Osteoblast (primary cell): ENCODE measurements around the gene DCD. TPM values are rescaled to one million over a fixed set of nuclear protein-coding genes. Genes with fewer than 3 reads are reported as not detected.

Source experiments
- DNase-seq: peaks from one replicate; pipeline ENCODE4 v3.0.0; 2011; ENCODE audit warnings: low spot score, mixed read lengths; ENCODE audit not compliant: insufficient read length; ENCODE audit errors: missing footprints
- H2AFZ ChIP-seq: 2 replicates; pipeline ENCODE4 v1.6.0; 2011; ENCODE audit warnings: mild to moderate bottlenecking, low read length
- H3K27ac ChIP-seq: 2 replicates; pipeline ENCODE4 v1.5.1; 2011; ENCODE audit warnings: mild to moderate bottlenecking, low read depth, low read length, moderate library complexity
- H3K27me3 ChIP-seq: 2 replicates; pipeline ENCODE4 v1.6.0; 2012; ENCODE audit warnings: mild to moderate bottlenecking, control low read depth, inconsistent platforms, low read length, moderate library complexity; ENCODE audit not compliant: insufficient read depth
- H3K36me3 ChIP-seq: 2 replicates; pipeline ENCODE4 v1.5.1; 2011; ENCODE audit warnings: mild to moderate bottlenecking, low read length, control low read depth, moderate library complexity; ENCODE audit not compliant: insufficient read depth
- H3K4me1 ChIP-seq: 2 replicates; pipeline ENCODE4 v1.5.1; 2011; ENCODE audit warnings: mild to moderate bottlenecking, low read length, control low read depth, moderate library complexity; ENCODE audit not compliant: insufficient read depth
- H3K4me2 ChIP-seq: 2 replicates; pipeline ENCODE4 v1.6.0; 2011; ENCODE audit warnings: mild to moderate bottlenecking, low read length; ENCODE audit not compliant: insufficient read depth
- H3K4me3 ChIP-seq: fragments of 200-600 bp; sonication (generic); 3 replicates; pipeline ENCODE4 v1.5.1; 2012; ENCODE audit warnings: mild to moderate bottlenecking, low read length, inconsistent platforms; ENCODE audit not compliant: insufficient read depth
- H3K79me2 ChIP-seq: 2 replicates; pipeline ENCODE4 v1.6.0; 2012; ENCODE audit warnings: mild to moderate bottlenecking, low read length, control low read depth, inconsistent platforms; ENCODE audit not compliant: insufficient read depth
- H3K9me3 ChIP-seq: 2 replicates; pipeline ENCODE4 v1.5.1; 2011; ENCODE audit warnings: low read depth, low read length, control low read depth
- H4K20me1 ChIP-seq: 2 replicates; pipeline ENCODE4 v1.6.0; 2012; ENCODE audit warnings: mild to moderate bottlenecking, low read length, control low read depth; ENCODE audit not compliant: insufficient read depth
- CTCF ChIP-seq: IDR thresholded peaks from 2 replicates; pipeline ENCODE4 v1.5.1; 2011; ENCODE audit warnings: mild to moderate bottlenecking, low read depth, low read length, moderate library complexity; ENCODE audit errors: extremely low read depth
- total RNA-seq: library from RNA; depleted of rRNA; stranded (reverse); fragments of >200 nt; gene quantifications from 2 replicates; pipeline ENCODE4 v1.2.3, GENCODE V29; 2012

The DCD gene
- total RNA-seq: not detected in 2 replicates

- Histone ChIP-seq H3K9me3 (no peaks in the 10 kb centered on the region), H3K4me1 (no peaks in the 10 kb centered on the region), H3K27ac (no peak within 1 kb of the TSS), H3K79me2 (no peaks in the 10 kb centered on the region), H4K20me1 (no peaks in the 10 kb centered on the region), H3K36me3 (no peaks in the 10 kb centered on the region), H2AFZ (no peak within 1 kb of the TSS), H3K4me3 (no peak within 1 kb of the TSS), H3K4me2 (no peak within 1 kb of the TSS), H3K27me3 (peaks cover 3% of the 10 kb centered on the region)
- no peak for TF ChIP-seq CTCF
- no peak for DNase-seq
Observed at GRCh38 chr12:54648265-54648664, at the start of gene DCD. Gene DCD, minus strand, starts transcription at chr12:54648365. Its CDS starts 62 bp downstream, at chr12:54648303.

- no peaks in the 10 kb centered on the region for H3K4me1 ChIP-seq
- no peak overlapping the region for H3K4me3 ChIP-seq
- H3K79me2 ChIP-seq: no peaks in the 10 kb centered on the region
Observed at GRCh38 chr12:54697851-54698250, 49.7 kb upstream of the DCD start.

GRCh38 chr12:54692353-54692752, 44.2 kb upstream of the DCD start:
- Histone ChIP-seq H3K4me2 (no peak overlapping the region), H3K27me3 (peaks cover 3% of the 10 kb centered on the region), H4K20me1 (no peaks in the 10 kb centered on the region), H3K9me3 (no peaks in the 10 kb centered on the region), H3K27ac (no peak overlapping the region), H3K79me2 (no peaks in the 10 kb centered on the region), H3K36me3 (no peaks in the 10 kb centered on the region), H2AFZ (no peak overlapping the region), H3K4me3 (no peak overlapping the region), H3K4me1 (no peaks in the 10 kb centered on the region)
- TF ChIP-seq CTCF: no peak
- DNase-seq: no peak

More at GRCh38 chr12:54697851-54698250, 49.7 kb upstream of the DCD start:
- no peak for DNase-seq
- TF ChIP-seq CTCF: no peak
- no peaks in the 10 kb centered on the region for H3K9me3 ChIP-seq
- H3K36me3 ChIP-seq: no peaks in the 10 kb centered on the region
- peaks cover 3% of the 10 kb centered on the region for H3K27me3 ChIP-seq
- H3K4me2 ChIP-seq: no peak overlapping the region
- H2AFZ ChIP-seq: no peak overlapping the region
- H3K27ac ChIP-seq: no peak overlapping the region
- no peaks in the 10 kb centered on the region for H4K20me1 ChIP-seq

GRCh38 chr12:54689984-54690383, 41.8 kb upstream of the DCD start:
- H3K27me3 ChIP-seq: peaks cover 3% of the 10 kb centered on the region
- no peak overlapping the region for H3K27ac ChIP-seq
- H3K4me2 ChIP-seq: no peak overlapping the region
- no peaks in the 10 kb centered on the region for H3K36me3 ChIP-seq
- TF ChIP-seq CTCF: peak; percentile 23
- no peak overlapping the region for H2AFZ ChIP-seq
- no peaks in the 10 kb centered on the region for H4K20me1 ChIP-seq
- no peak for DNase-seq
- no peaks in the 10 kb centered on the region for H3K79me2 ChIP-seq
- H3K4me3 ChIP-seq: no peak overlapping the region
- H3K9me3 ChIP-seq: no peaks in the 10 kb centered on the region
- no peaks in the 10 kb centered on the region for H3K4me1 ChIP-seq
